Measurements from ENCODE around the gene PRM1.

The PRM1 gene

GRCh38 chr16:11322823-11323222, 41.7 kb upstream of the PRM1 start:
- H3K4me1 ChIP-seq (ENCODE audit: control insufficient read depth, insufficient read depth, low read length): no peaks in the 10 kb centered on the region
- H3K27me3 ChIP-seq (ENCODE audit: control insufficient read depth, insufficient read depth, low read length): no peaks in the 10 kb centered on the region
- H3K27ac ChIP-seq (ENCODE audit: low read depth, low read length): no peak overlapping the region
- H3K9ac ChIP-seq (ENCODE audit: low read length): no peak overlapping the region
- no peaks in the 10 kb centered on the region for H3K36me3 ChIP-seq (ENCODE audit: control insufficient read depth, insufficient read depth, low read length)
- no peak overlapping the region for H3K4me3 ChIP-seq (ENCODE audit: low read length)

GRCh38 chr16:11321662-11322061, 40.5 kb upstream of the PRM1 start:
- Histone ChIP-seq H3K9ac (ENCODE audit: low read length) (no peak overlapping the region), H3K4me1 (ENCODE audit: control insufficient read depth, insufficient read depth, low read length) (no peaks in the 10 kb centered on the region), H3K4me3 (ENCODE audit: low read length) (no peak overlapping the region), H3K36me3 (ENCODE audit: control insufficient read depth, insufficient read depth, low read length) (no peaks in the 10 kb centered on the region), H3K27me3 (ENCODE audit: control insufficient read depth, insufficient read depth, low read length) (no peaks in the 10 kb centered on the region), H3K27ac (ENCODE audit: low read depth, low read length) (no peak overlapping the region)

- Histone ChIP-seq H3K4me1 (ENCODE audit: control insufficient read depth, insufficient read depth, low read length) (no peaks in the 10 kb centered on the region), H3K9ac (ENCODE audit: low read length) (no peak overlapping the region), H3K27me3 (ENCODE audit: control insufficient read depth, insufficient read depth, low read length) (no peaks in the 10 kb centered on the region), H3K4me3 (ENCODE audit: low read length) (no peak overlapping the region), H3K36me3 (ENCODE audit: control insufficient read depth, insufficient read depth, low read length) (no peaks in the 10 kb centered on the region), H3K27ac (ENCODE audit: low read depth, low read length) (no peak overlapping the region)
Measured at GRCh38 chr16:11320170-11320569, 39.0 kb upstream of the PRM1 start.

- Histone ChIP-seq H3K9ac (ENCODE audit: low read length) (no peak overlapping the region), H3K27me3 (ENCODE audit: control insufficient read depth, insufficient read depth, low read length) (no peaks in the 10 kb centered on the region), H3K4me3 (ENCODE audit: low read length) (no peak overlapping the region), H3K27ac (ENCODE audit: low read depth, low read length) (no peak overlapping the region), H3K4me1 (ENCODE audit: control insufficient read depth, insufficient read depth, low read length) (no peaks in the 10 kb centered on the region), H3K36me3 (ENCODE audit: control insufficient read depth, insufficient read depth, low read length) (no peaks in the 10 kb centered on the region)
Measured at GRCh38 chr16:11319529-11320146, 38.5 kb upstream of the PRM1 start.

- Histone ChIP-seq H3K4me1 (ENCODE audit: control insufficient read depth, insufficient read depth, low read length) (no peaks in the 10 kb centered on the region), H3K9ac (ENCODE audit: low read length) (no peak overlapping the region), H3K27ac (ENCODE audit: low read depth, low read length) (no peak overlapping the region), H3K27me3 (ENCODE audit: control insufficient read depth, insufficient read depth, low read length) (no peaks in the 10 kb centered on the region), H3K4me3 (ENCODE audit: low read length) (no peak overlapping the region), H3K36me3 (ENCODE audit: control insufficient read depth, insufficient read depth, low read length) (no peaks in the 10 kb centered on the region)
Measured at GRCh38 chr16:11318817-11319216, 37.7 kb upstream of the PRM1 start.

GRCh38 chr16:11316331-11317015, 35.3 kb upstream of the PRM1 start:
- Histone ChIP-seq H3K9ac (ENCODE audit: low read length) (no peak overlapping the region), H3K27ac (ENCODE audit: low read depth, low read length) (no peak overlapping the region), H3K27me3 (ENCODE audit: control insufficient read depth, insufficient read depth, low read length) (no peaks in the 10 kb centered on the region), H3K4me3 (ENCODE audit: low read length) (no peak overlapping the region), H3K36me3 (ENCODE audit: control insufficient read depth, insufficient read depth, low read length) (no peaks in the 10 kb centered on the region), H3K4me1 (ENCODE audit: control insufficient read depth, insufficient read depth, low read length) (no peaks in the 10 kb centered on the region)

- Histone ChIP-seq H3K36me3 (ENCODE audit: control insufficient read depth, insufficient read depth, low read length) (no peaks in the 10 kb centered on the region), H3K27me3 (ENCODE audit: control insufficient read depth, insufficient read depth, low read length) (no peaks in the 10 kb centered on the region), H3K27ac (ENCODE audit: low read depth, low read length) (no peak overlapping the region), H3K9ac (ENCODE audit: low read length) (no peak overlapping the region), H3K4me3 (ENCODE audit: low read length) (no peak overlapping the region), H3K4me1 (ENCODE audit: control insufficient read depth, insufficient read depth, low read length) (no peaks in the 10 kb centered on the region)
Measured at GRCh38 chr16:11315510-11315909, 34.4 kb upstream of the PRM1 start.

- H3K36me3 ChIP-seq (ENCODE audit: control insufficient read depth, insufficient read depth, low read length): no peaks in the 10 kb centered on the region
- H3K4me1 ChIP-seq (ENCODE audit: control insufficient read depth, insufficient read depth, low read length): no peaks in the 10 kb centered on the region
- H3K4me3 ChIP-seq (ENCODE audit: low read length): no peak overlapping the region
- H3K9ac ChIP-seq (ENCODE audit: low read length): no peak overlapping the region
- no peaks in the 10 kb centered on the region for H3K27me3 ChIP-seq (ENCODE audit: control insufficient read depth, insufficient read depth, low read length)
- no peak overlapping the region for H3K27ac ChIP-seq (ENCODE audit: low read depth, low read length)
Measured at GRCh38 chr16:11314309-11314894, 33.3 kb upstream of the PRM1 start.

- no peaks in the 10 kb centered on the region for H3K4me1 ChIP-seq (ENCODE audit: control insufficient read depth, insufficient read depth, low read length)
- H3K36me3 ChIP-seq (ENCODE audit: control insufficient read depth, insufficient read depth, low read length): no peaks in the 10 kb centered on the region
- H3K9ac ChIP-seq (ENCODE audit: low read length): no peak overlapping the region
- no peak overlapping the region for H3K27ac ChIP-seq (ENCODE audit: low read depth, low read length)
- H3K4me3 ChIP-seq (ENCODE audit: low read length): no peak overlapping the region
- H3K27me3 ChIP-seq (ENCODE audit: control insufficient read depth, insufficient read depth, low read length): no peaks in the 10 kb centered on the region
Measured at GRCh38 chr16:11313493-11314308, 32.6 kb upstream of the PRM1 start.

- no peak overlapping the region for H3K27ac ChIP-seq (ENCODE audit: low read depth, low read length)
- no peak overlapping the region for H3K4me3 ChIP-seq (ENCODE audit: low read length)
- no peaks in the 10 kb centered on the region for H3K27me3 ChIP-seq (ENCODE audit: control insufficient read depth, insufficient read depth, low read length)
- no peak overlapping the region for H3K9ac ChIP-seq (ENCODE audit: low read length)
- no peaks in the 10 kb centered on the region for H3K4me1 ChIP-seq (ENCODE audit: control insufficient read depth, insufficient read depth, low read length)
- no peaks in the 10 kb centered on the region for H3K36me3 ChIP-seq (ENCODE audit: control insufficient read depth, insufficient read depth, low read length)
Measured at GRCh38 chr16:11312718-11313492, 31.8 kb upstream of the PRM1 start.

- H3K4me3 ChIP-seq (ENCODE audit: low read length): no peak overlapping the region
- no peak overlapping the region for H3K9ac ChIP-seq (ENCODE audit: low read length)
- H3K36me3 ChIP-seq (ENCODE audit: control insufficient read depth, insufficient read depth, low read length): no peaks in the 10 kb centered on the region
- no peak overlapping the region for H3K27ac ChIP-seq (ENCODE audit: low read depth, low read length)
- no peaks in the 10 kb centered on the region for H3K27me3 ChIP-seq (ENCODE audit: control insufficient read depth, insufficient read depth, low read length)
- no peaks in the 10 kb centered on the region for H3K4me1 ChIP-seq (ENCODE audit: control insufficient read depth, insufficient read depth, low read length)
Measured at GRCh38 chr16:11310997-11311561, 29.9 kb upstream of the PRM1 start.

GRCh38 chr16:11310634-11310977, 29.5 kb upstream of the PRM1 start:
- Histone ChIP-seq H3K9ac (ENCODE audit: low read length) (no peak overlapping the region), H3K27ac (ENCODE audit: low read depth, low read length) (no peak overlapping the region), H3K4me1 (ENCODE audit: control insufficient read depth, insufficient read depth, low read length) (no peaks in the 10 kb centered on the region), H3K4me3 (ENCODE audit: low read length) (no peak overlapping the region), H3K36me3 (ENCODE audit: control insufficient read depth, insufficient read depth, low read length) (no peaks in the 10 kb centered on the region), H3K27me3 (ENCODE audit: control insufficient read depth, insufficient read depth, low read length) (no peaks in the 10 kb centered on the region)
